ENCODE results near the gene EDN1.

The EDN1 gene

GRCh38 chr6:12283904-12284303 lies 6.3 kb upstream of the EDN1 start:
- no peak overlapping the region for H3K27ac Mint-ChIP-seq
- DNase-seq = no peak
- no peaks in the 10 kb centered on the region for H3K9me3 Mint-ChIP-seq
- no peak for ATAC-seq
- H3K4me3 Mint-ChIP-seq = no peak overlapping the region
- H3K4me1 Mint-ChIP-seq = peaks cover 11% of the 10 kb centered on the region
- H3K27me3 Mint-ChIP-seq = peaks cover 22% of the 10 kb centered on the region

GRCh38 chr6:12286373-12287110 lies 3.6 kb upstream of the EDN1 start:
- Mint-ChIP-seq H3K27ac (no peak overlapping the region), H3K27me3 (peaks cover 44% of the 10 kb centered on the region), H3K9me3 (no peaks in the 10 kb centered on the region), H3K4me3 (no peak overlapping the region), H3K4me1 (peaks cover 20% of the 10 kb centered on the region)
- ATAC-seq = no peak
- no peak for DNase-seq

GRCh38 chr6:12288211-12288618 lies 1.9 kb upstream of the EDN1 start:
- Mint-ChIP-seq H3K9me3 (no peaks in the 10 kb centered on the region), H3K27ac (no peak overlapping the region), H3K4me1 (peaks cover 20% of the 10 kb centered on the region), H3K4me3 (no peak overlapping the region), H3K27me3 (peaks cover 49% of the 10 kb centered on the region)
- ATAC-seq (no peak), DNase-seq (no peak)

- Mint-ChIP-seq H3K9me3 (no peaks in the 10 kb centered on the region), H3K4me1 (peaks cover 20% of the 10 kb centered on the region), H3K27me3 (peaks cover 51% of the 10 kb centered on the region), H3K4me3 (peak overlapping the region; percentile 84 to 89), H3K27ac (no peak overlapping the region)
- DNase-seq (no peak), ATAC-seq (no peak)
Measured at GRCh38 chr6:12288914-12289313, 1.2 kb upstream of the EDN1 start.

- Mint-ChIP-seq H3K4me3 (peak overlapping the region; percentile 84 to 89), H3K4me1 (peaks cover 20% of the 10 kb centered on the region), H3K27me3 (peaks cover 51% of the 10 kb centered on the region), H3K27ac (peak overlapping the region in 1 of 2 donors; percentile 65), H3K9me3 (no peaks in the 10 kb centered on the region)
- DNase-seq (peak; percentile 48 to 57), ATAC-seq (peak; percentile 35)
Measured at GRCh38 chr6:12289365-12289919, 719 bp upstream of the EDN1 start.

- Mint-ChIP-seq H3K9me3 (no peaks in the 10 kb centered on the region), H3K4me1 (peaks cover 20% of the 10 kb centered on the region), H3K4me3 (peak overlapping the region in 1 of 2 donors; percentile 89), H3K27ac (no peak overlapping the region), H3K27me3 (peaks cover 51% of the 10 kb centered on the region)
- ATAC-seq (no peak), DNase-seq (no peak)
Measured at GRCh38 chr6:12291071-12291838, 1.1 kb downstream of the EDN1 start.

GRCh38 chr6:12291839-12292604 lies 1.9 kb downstream of the EDN1 start:
- no peaks in the 10 kb centered on the region for H3K9me3 Mint-ChIP-seq
- DNase-seq (no peak), ATAC-seq (no peak)
- H3K4me1 Mint-ChIP-seq = peaks cover 20% of the 10 kb centered on the region
- peaks cover 51% of the 10 kb centered on the region for H3K27me3 Mint-ChIP-seq
- no peak overlapping the region for H3K4me3 Mint-ChIP-seq
- H3K27ac Mint-ChIP-seq = no peak overlapping the region

- ATAC-seq (no peak), DNase-seq (no peak)
- peaks cover 20% of the 10 kb centered on the region for H3K4me1 Mint-ChIP-seq
- no peaks in the 10 kb centered on the region for H3K9me3 Mint-ChIP-seq
- no peak overlapping the region for H3K4me3 Mint-ChIP-seq
- peaks cover 41% of the 10 kb centered on the region for H3K27me3 Mint-ChIP-seq
- no peak overlapping the region for H3K27ac Mint-ChIP-seq
Measured at GRCh38 chr6:12293235-12293930, 3.2 kb downstream of the EDN1 start.

- no peak for DNase-seq
- H3K27me3 Mint-ChIP-seq = peaks cover 38% of the 10 kb centered on the region
- no peak for ATAC-seq
- H3K27ac Mint-ChIP-seq = no peak overlapping the region
- H3K4me1 Mint-ChIP-seq = peaks cover 16% of the 10 kb centered on the region
- no peaks in the 10 kb centered on the region for H3K9me3 Mint-ChIP-seq
- H3K4me3 Mint-ChIP-seq = no peak overlapping the region
Measured at GRCh38 chr6:12293931-12294807, 4.0 kb downstream of the EDN1 start.

GRCh38 chr6:12294851-12295536 lies 4.8 kb downstream of the EDN1 start:
- H3K9me3 Mint-ChIP-seq = no peaks in the 10 kb centered on the region
- peaks cover 33% of the 10 kb centered on the region for H3K27me3 Mint-ChIP-seq
- H3K4me3 Mint-ChIP-seq = no peak overlapping the region
- H3K27ac Mint-ChIP-seq = no peak overlapping the region
- no peak for DNase-seq
- no peak for ATAC-seq
- peaks cover 8% of the 10 kb centered on the region for H3K4me1 Mint-ChIP-seq

GRCh38 chr6:12295558-12296254 lies 5.5 kb downstream of the EDN1 start:
- Mint-ChIP-seq H3K27ac (no peak overlapping the region), H3K4me1 (peaks cover 1% of the 10 kb centered on the region), H3K27me3 (peaks cover 27% of the 10 kb centered on the region), H3K4me3 (no peak overlapping the region), H3K9me3 (no peaks in the 10 kb centered on the region)
- ATAC-seq (no peak), DNase-seq (no peak)

- H3K4me3 Mint-ChIP-seq = no peak overlapping the region
- no peaks in the 10 kb centered on the region for H3K9me3 Mint-ChIP-seq
- H3K27me3 Mint-ChIP-seq = peaks cover 22% of the 10 kb centered on the region
- H3K4me1 Mint-ChIP-seq = no peaks in the 10 kb centered on the region
- ATAC-seq = no peak
- DNase-seq = no peak
- H3K27ac Mint-ChIP-seq = no peak overlapping the region
Measured at GRCh38 chr6:12296255-12296573, 6.1 kb downstream of the EDN1 start.

GRCh38 chr6:12296604-12297003 lies 6.4 kb downstream of the EDN1 start:
- no peak for ATAC-seq
- no peak overlapping the region for H3K4me3 Mint-ChIP-seq
- DNase-seq = no peak

More at GRCh38 chr6:12296604-12297003, 6.4 kb downstream of the EDN1 start:
- H3K4me1 Mint-ChIP-seq = no peaks in the 10 kb centered on the region
- peaks cover 18% of the 10 kb centered on the region for H3K27me3 Mint-ChIP-seq
- no peaks in the 10 kb centered on the region for H3K9me3 Mint-ChIP-seq
- H3K27ac Mint-ChIP-seq = no peak overlapping the region

Data from stimulated activated naive CD8-positive, alpha-beta T cell treated with anti-CD3 and anti-CD28 coated beads, Interleukin-15, amount 100 ng/mL, for 72 hours (primary cell).